NCI-H1694 treated with DMSO at 0.1 percent for 48 hours (cell line): ENCODE data around the gene RGR.

Experiments
- DNase-seq: peaks from one replicate; lab custom pipeline; 2025; lab: John Stamatoyannopoulos, UW

RGR gene

DNA sequence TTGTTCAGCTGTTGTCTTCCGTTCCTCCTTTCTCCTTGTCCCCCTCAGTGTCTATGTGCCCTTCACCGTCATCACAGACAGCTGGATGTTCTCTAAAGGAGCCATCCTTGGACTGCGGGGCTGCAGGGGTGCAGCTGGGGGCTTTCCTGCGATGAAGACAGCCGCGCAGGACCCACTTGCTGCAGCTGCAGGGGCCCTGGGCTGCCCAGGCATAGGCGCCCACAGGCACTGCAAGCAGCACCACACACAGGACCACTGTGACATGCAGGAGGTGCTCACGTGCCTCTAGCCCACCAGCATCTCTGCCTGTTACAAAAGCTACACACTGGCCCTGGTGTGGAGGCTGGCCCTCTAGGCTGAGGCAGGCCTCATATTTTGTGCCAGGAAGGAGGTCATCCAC, 22.9 kb upstream of the RGR start:
- DNase-seq: no peak

DNA sequence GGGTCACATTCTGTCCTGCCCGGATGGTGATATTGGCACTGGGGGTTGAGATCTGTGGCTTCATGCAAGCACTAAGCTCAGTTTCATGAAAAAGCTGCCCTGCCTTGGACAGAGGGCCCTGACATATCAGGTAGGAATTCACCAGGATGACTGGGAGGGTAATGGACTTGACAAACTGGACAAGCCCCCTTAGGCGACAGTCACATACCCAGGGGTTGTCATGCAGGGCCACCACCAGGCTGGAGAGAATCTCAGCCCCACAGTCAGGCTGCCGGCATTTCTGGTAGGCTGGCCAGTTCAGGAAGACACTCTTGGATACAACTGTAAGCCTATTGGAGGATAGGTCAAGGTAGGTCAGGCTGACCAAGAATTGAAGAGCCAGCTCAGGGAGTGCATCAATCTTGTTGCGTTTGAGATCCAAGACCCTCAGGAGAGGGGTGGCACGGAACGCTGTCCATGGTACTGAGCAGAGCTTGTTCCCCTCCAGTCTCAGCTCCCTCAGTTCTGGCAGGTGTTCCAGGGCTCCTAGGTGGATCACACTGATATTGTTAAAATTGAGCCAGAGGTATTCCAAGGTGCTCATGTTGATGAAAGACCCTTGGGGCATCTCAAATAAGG, 20.3 kb upstream of the RGR start:
- DNase-seq: no peak

DNA sequence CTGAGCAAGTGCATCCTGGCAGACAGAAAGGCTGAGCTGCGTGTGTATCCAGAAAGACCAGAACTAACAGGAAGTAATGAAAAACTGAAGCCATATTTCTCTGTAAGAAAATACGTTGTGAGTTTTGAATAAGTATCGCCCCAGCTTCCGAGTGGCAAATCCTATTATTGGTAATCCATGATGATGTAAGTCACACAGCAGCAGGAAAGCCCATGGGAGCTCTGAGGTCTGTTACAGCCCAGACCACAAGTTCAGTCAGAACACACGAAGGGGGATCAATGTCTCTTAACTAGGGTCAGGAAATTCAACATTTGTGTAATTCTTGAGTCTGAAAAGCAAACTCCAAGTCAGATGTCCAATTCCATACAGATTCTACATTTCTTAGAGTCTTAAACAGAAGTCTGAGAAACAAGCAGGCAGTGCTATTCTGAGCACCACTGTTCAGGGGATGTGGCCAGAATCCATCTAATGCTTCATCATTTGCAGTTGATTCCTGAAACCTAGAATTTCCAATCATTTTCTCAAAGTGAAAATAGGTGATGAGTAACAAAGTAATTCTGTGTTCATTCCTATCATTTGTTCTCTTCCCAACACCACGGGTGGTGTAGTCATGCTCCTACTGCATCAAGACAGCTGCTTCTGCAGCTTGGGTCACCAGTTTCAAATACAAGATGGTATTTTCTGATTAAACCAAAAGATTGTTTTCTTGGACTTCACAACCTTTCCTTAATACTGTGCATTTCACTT, 19.3 kb upstream of the RGR start, which contains the start of gene LRIT2:
Gene LRIT2, minus strand, starts transcription at position 118 of the 747 bp plus-strand sequence. Its CDS starts 24 bp downstream, at position 94.
- no peak for DNase-seq

DNA sequence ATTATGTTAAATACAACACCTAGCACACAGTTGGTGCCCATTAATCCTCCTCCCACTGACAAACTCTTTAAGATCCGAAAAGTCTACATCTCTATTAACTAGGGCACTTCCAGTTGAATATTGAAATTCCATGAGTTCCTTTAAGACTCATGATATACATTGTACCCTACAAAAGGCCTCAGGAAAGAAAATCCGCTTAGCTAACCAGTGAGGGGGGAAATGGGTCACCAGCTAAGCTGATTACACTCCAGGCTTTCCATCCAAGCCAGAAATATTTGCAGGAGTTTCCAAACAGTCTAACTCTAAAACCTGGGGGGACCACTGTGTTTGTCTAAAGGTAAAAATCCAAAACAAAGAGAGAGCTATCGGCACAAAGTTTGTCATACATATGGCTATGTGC, 18.2 kb upstream of the RGR start:
- DNase-seq: no peak

DNA sequence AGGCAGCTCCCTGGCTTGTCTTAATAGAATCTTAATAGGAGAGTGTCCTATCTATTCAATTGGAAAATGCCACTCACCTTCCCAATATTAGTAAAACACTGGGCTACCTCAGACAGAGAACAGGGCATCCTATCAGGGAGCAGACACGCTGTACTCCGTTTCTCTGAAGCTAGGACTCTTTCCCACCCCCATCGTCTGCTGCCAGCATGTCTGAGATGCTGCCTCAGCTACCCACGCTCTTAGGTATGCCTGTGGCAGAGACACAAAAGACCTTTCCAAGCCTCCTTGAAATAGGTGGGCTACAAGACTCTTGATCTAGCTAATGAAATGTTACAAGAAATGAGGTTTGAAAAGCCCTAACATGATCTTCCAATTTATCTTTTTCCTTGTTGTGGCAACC, 17.0 kb upstream of the RGR start:
- DNase-seq: no peak

DNA sequence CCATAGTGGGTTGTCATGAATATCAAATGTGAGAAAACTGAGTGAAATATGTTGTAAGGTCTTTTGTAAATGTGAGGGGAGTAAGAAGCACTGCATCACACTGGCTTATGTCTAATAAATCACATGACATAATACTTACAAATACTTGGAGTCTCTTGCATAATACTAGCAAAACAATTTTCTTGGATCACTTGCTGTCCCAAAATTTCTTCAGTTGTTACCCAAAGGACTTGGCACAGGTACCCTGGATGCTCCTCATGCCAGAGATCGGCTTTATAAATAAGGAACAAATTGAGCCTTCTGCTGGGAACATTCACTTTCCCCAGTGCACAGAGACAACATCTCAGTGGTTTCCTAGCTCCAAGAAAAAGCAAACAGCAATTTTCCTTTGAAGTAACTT, 14.5 kb upstream of the RGR start:
- no peak for DNase-seq

DNA sequence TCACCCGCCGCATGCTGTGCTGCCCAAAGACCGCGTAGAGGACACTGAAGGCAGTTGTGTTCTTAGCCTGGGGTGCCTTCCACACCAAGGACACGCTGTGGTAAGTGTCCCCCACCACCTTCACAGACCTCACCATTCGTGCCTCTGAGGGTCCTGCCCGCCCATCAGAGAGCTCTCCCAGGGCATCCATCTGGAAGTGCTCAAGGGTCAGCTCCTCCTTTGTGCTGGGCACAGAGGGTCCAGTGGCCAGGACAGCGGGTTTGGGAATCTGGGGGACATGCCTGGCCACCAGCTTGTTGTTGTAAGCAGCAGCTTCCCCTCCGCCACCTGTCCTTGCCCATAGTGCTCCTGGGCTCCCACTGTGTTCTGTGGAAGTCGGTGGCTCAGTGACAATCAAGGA, 12.5 kb upstream of the RGR start:
- DNase-seq: no peak

DNA sequence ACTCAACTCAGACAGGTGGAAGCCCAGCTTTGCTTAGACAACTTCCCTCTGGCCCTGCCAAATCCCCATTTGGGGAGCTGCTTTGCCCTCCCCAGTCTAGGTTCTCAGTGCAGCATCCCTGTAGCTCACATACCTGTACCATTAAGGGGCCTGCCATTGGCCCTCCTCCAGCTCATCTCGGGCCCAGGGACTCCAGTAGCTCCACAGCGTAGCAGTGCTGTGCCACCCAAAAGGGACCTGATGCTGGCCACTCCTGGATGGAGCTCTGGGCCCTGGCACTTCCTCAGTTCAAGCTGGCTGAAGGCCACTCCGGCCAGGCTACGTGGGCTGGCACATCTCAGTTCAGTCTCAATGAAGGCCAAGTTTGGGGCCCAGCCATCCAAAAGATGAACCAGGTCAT, 10.9 kb upstream of the RGR start:
- no peak for DNase-seq

DNA sequence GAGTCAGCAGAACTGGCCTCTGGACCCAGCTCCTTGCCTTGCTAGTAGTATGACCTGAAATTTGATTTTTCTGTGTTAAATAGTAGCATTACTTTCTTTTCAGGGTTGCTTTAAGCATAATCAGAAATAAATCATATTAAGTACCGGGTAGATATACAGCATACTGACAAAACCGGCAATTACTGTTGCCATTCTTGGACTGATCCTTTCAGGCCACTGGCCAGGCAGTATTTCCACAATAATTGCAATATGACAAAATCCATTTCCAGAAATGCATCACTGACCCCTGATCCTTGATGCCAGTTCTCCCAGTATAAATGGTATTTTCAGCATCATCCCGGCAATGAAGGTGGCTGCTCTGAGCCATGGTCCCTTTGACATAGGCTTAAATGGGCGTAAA, 10.4 kb upstream of the RGR start:
- DNase-seq: no peak

DNA sequence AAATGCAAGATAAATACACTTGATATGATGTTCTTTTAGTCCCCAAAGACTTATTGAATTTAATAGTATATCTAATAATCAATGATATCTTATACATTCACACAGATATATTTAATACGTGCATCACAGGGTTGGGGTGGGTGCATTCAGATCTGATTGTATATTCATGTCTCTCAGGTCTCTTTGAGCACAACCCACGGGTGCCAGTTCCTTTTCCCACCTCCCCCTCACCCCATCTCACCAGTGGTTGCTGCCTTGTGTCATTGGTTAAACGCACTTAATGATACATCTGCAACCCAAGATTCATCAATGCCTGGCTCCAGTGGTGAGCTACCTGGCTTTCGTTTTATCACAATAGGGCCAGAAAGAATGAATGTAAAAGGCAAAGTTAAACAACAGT, 9.8 kb upstream of the RGR start:
- no peak for DNase-seq

DNA sequence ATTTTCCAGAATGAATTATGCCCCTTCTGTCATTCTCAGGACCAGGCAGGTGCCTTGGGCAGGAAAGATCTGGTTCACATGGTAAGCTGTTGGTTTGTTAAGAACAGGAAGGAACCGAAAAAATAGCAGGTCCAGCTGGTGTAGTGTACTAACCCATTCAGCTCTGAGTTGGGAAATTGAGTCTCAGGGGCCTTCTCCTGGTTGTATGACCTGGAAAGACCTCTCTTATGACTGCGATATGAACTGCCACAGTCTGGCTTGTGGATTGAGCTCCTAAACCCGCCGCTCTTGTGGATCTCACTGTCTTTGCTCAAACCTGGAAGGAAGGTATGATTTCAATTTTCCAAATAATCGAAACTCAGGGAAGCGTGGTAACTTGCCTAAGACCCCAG, 8.1 kb upstream of the RGR start:
- no peak for DNase-seq

DNA sequence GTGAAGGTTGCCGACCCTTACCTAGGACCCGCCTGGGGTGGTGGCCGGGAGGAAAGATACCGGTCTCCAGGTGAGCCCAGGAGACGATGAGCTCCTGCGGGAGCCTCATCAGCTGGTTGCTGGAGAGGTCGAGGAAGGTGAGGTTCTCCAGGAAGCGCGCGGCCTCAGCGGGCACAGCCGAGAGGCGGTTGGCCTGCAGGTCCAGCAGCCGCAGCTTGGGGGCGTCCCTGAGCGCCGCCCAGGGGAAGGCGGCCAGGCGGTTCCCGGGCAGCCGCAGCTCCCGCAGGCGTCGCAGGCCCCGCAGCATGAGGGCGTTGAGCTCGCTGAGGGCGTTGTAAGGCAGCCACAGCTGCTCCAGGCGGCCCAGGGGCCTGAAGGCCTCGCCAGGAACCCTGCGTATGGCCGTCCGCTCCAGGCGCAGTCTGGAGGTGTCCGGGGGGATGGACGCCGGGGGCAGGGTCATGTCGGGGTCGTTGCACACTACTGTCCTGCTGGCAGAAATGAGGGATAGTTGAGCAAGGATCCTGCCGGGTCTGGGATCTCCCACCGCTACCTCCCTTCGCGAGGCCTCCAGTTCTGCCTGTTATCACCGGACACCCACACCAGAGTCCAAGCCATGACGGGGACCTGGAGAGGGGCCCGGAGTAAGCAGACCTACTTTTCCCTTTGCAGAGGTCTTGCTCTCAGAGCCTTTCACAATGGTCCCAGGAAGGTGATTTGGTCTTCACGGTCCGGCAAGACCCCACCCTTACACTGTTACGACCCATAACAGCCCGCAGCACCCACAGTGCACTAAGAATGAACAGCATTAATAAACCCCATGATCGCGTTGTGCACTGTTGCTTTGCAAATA, 7.4 kb upstream of the RGR start:
- DNase-seq: no peak

DNA sequence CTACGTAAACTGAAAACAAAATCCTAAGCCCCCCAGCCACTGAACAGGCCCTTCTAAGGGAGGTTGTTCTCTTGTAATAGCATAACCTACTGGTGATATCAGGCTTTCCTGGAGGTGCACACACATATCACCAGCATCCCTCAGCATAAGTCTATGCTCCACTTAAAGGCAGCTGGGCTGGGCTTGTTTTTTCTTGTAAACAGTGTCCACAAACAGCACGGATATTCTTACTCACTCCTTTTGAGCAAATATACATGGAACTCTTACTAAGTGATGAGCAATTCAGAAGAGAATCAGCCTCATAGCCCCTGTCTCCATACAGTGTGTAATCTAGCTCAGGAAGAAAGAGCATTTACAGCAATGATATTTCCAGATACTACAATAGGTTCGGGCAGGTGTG, 5.9 kb upstream of the RGR start:
- no peak for DNase-seq

DNA sequence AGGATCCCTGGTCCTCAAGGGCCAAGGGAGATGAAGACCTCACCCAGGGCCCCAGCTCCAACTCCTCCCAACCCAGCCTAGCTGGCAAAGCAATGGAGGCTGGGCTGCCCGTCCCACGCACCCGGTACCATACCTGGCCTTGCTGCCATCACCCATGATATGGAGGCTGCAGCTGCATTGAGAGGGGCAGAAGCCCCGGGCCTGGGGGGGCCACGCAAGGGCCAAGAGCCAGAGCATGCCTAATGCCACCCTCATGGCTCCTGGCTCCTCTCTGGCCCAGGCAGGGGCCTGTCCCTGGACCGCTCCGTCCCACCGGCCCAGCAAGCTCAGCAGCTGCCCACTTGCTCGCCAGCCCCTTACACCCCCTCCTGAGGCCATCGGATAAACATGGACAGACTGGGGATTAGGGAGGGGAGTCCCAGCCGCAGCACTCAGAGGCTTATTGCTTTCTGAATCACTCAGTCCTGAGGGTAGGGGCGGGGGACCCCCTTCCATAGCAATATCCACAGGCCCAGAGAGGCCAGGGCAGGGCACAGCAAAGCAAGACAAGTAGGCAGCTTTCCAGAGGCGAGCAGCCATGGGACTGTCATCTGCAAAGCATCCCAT, 3.6 kb upstream of the RGR start, which contains the start of gene LRIT1:
Gene LRIT1, minus strand, starts transcription at position 362 of the 606 bp plus-strand sequence. Its CDS starts 107 bp downstream, at position 255.
- DNase-seq: no peak

DNA sequence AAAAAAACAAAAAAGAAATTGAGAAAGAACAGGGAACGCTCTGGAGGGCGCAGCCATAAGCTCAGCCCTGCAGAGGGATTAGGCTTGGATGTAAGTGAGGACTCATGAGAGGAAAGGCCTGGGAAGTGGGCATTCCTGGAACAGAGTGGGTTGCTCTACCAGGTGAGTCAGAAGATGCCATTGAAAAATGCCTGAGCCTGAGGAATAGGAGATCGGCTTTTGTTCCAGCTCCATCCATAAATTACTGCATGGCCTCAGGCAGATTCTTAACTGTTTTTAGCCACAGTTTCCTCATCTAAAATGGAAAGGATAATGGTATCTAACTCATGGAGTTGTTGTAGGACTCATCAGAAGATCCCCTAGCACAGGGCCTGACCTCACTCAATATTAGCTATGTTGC, 1.1 kb upstream of the RGR start:
- no peak for DNase-seq

DNA sequence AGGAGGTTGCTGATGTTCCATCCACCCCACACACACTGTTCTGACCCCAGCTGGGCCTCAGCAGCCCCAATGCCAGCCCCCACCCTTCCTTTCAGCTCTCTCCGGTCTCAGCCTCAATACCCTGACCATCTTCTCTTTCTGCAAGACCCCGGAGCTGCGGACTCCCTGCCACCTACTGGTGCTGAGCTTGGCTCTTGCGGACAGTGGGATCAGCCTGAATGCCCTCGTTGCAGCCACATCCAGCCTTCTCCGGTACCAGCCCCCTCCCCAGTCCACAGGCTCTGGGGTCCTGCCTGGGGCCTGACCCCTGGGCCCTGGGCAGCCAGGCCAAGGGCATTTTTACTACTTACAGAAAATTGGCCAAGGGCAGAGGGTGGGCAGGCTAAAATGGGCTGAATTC, 2.6 kb downstream of the RGR start:
- no peak for DNase-seq

DNA sequence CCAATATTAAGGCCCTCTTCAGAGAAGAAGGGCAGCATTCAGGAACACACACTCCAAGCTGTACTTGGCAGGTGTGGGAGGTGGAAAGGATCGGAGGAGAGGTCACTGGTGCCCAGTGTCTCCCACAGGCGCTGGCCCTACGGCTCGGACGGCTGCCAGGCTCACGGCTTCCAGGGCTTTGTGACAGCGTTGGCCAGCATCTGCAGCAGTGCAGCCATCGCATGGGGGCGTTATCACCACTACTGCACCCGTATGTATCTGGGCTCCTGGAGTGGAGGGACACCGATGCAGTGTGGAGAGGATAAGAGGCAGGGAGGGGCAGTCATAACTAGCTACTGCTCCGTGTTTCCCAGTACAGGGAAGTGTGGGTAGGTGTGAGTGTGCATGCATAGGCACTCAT, 3.9 kb downstream of the RGR start:
- DNase-seq: no peak

DNA sequence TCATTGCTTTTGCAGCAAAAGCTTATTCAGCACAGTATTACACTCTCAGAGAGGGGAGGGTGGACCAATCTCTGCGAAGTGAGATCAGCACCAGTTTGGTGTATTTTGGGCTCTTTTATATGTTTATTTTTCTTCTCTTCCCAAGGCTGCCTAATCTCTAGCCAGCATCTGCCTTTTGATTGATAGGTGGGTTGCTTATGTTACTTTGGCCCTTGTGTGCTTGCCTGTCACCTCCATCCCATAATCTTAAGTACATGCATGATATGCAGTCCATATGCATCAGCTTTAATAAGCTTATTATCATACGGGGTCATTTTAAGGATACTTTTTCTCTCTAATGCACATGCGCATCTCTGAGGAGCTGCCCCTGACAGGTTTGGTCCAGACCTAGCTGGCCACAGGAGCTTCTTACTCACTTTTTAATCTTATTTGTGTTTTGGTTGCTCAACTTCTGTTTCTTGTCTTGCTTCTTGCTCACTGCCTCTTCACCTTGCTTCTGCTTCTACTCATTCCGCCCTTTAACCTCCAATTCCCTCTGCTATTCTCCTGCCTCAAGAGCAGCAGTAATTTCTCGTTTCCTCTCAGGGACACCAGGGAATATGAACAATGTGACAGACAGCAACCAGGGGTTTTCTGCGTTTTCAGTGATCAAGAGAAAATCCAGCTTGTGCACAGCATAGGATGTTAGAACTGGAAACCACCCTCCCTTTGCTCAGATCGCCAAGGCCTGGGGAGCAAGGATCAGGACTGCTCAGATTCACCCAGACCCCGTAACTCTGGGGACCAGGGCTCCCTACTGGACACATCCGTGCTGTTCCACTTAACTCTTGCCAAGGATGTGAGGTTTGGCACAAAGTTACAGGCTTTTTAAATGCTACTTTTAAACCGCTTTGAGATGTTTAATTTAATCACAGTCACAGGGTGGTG, 10.0 kb downstream of the RGR start:
- DNase-seq: no peak

DNA sequence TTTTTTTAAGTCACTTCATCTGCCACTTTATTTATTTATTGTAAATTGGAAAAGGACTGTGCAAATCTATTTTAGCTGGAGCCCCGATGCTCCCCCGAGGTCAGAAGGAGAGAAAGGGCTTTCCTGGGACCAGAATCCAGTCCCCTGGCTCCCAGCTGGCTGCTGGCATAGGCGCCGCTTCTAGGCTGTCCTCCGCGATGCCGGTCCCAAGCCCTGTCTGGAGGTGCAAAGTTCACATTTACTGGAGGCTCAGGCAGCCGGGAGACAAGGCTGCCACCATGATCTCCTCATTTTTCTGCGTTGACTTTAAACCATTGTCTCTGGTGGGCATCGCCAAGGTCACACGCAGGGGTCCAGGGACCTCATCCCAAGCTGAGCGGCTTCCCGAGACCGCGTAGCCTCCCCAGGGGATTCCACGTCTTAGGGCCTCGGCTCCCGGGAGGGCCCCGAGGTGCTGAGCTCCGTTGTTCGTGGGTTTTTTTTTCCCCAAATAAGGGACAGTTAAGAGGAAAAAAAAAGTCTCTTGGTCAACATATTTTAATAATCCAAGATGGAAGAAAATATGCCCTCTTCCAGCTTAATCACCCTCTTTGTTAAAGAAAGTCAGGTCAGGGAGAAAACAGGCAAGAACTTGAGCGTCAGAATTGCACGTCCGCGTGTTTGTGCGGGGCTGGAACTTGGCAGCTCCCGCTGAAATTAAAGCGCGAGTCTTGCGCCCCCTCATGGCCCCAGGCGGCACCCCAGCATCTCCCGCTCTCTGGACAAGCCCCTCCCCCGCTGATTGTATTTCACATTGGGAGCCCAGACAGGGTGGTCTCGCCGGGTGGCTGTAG, 11.9 kb downstream of the RGR start:
- no peak for DNase-seq

DNA sequence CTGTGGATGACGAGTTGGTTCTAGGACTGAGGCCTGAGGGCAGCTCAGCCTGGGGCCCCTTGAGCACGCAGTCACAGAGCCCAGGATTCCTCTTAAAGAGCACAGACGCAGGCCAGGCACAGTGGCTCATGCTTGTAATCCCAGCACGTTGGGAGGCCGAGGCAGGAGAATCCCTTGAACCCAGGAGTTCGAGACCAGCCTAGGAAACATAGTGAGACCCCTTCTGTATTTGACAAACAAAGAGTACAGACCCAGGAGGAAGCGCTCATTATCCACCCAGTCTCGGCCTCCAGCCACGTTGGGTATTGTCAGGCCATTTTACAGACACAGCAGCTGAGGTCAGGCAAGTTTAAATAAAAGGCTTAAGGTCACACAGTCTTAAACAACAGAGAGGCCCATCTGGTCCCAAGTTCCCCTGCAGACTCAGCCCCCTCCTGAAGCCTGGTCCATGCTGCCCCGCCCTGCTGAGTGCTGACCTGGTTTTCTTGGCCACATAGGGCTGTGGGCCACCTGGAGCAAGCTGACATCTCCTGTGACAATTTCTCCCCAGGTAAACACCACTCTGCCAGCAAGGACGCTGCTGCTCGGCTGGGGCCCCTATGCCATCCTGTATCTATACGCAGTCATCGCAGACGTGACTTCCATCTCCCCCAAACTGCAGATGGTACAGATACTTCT, 12.6 kb downstream of the RGR start:
- DNase-seq: no peak
